ENCODE data around the gene KCNQ1OT1. TPM values are rescaled to one million over a fixed set of nuclear protein-coding genes. Genes with fewer than 3 reads are reported as not detected.

KCNQ1OT1 gene
- total RNA-seq, 1 experiment from 2014 or later, result 1.2 TPM

DNA sequence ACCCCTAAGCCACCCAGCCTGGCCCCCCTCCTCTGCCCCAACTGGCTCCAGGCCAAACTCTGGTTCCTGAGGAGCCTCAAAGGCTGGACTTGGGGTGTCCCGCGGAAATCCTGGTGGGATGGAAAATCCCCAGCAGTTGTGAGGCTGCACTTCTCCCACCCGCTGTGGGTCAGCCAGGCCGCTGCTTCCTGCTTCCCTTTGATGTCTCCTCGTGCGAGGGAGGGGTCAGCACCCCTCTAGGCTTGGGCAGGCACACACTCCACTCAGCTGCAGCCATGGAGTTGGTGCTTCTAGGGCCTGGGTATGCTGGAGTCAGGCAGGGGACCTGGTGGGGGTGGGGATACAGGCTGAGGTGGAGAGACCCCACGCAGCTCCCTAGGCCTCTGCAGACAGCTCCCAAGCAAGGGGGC lies 12.0 kb downstream of the KCNQ1OT1 start:
- no peak overlapping the region for H2BK15ac ChIP-seq (ENCODE audit: low read depth, low read length)
- WGBS (ENCODE audit: extremely low coverage, insufficient read length, low lambda C conversion rate), result no CpG with 5 or more reads among the region's 7 CpGs
- no peak overlapping the region for H4K8ac ChIP-seq (replicated peaks; ENCODE audit: insufficient read length, low read depth, low read length)
- H2BK5ac ChIP-seq (ENCODE audit: insufficient read length, low read length), result no peak overlapping the region
- no peak overlapping the region for H2BK120ac ChIP-seq (ENCODE audit: low read depth, low read length, poor library complexity, severe bottlenecking)
- no peak overlapping the region for H4K91ac ChIP-seq (ENCODE audit: insufficient read length, low read depth, low read length)
- no peak overlapping the region for H3K4ac ChIP-seq (ENCODE audit: low read depth, low read length)
- no peak overlapping the region for H3K18ac ChIP-seq (ENCODE audit: insufficient read length, low read depth, low read length)
- H3K14ac ChIP-seq (ENCODE audit: insufficient read depth, low read length), result no peak overlapping the region
- no peak overlapping the region for H3K4me3 Mint-ChIP-seq
- no peaks in the 10 kb centered on the region for H3K9me3 ChIP-seq (ENCODE audit: control insufficient read depth, low read depth, low read length)
- H2AK5ac ChIP-seq (ENCODE audit: insufficient read length, low read length), result no peak overlapping the region
- DNase-seq, result peak; percentile 56
- H3K79me1 ChIP-seq (ENCODE audit: insufficient read depth, low read depth, low read length, poor library complexity, severe bottlenecking), result no peaks in the 10 kb centered on the region
- no peak overlapping the region for H3T11ph ChIP-seq (ENCODE audit: low read length)
- H2BK12ac ChIP-seq (ENCODE audit: insufficient read length, low read depth, low read length), result no peak overlapping the region
- no peaks in the 10 kb centered on the region; the same call in 1 of the 2 replicates for H3K79me2 ChIP-seq (ENCODE audit: insufficient read depth, low read length)
- no peaks in the 10 kb centered on the region for H3K9me3 Mint-ChIP-seq
- no peak overlapping the region for H4K5ac ChIP-seq (ENCODE audit: insufficient read length, low read depth, low read length)
- H2BK20ac ChIP-seq (ENCODE audit: low read depth, low read length, poor library complexity, severe bottlenecking), result no peak overlapping the region
- H2AFZ ChIP-seq (ENCODE audit: low read length), result no peak overlapping the region
- no peaks in the 10 kb centered on the region for H4K20me1 ChIP-seq (ENCODE audit: control insufficient read depth, insufficient read depth, insufficient read length)
- no peaks in the 10 kb centered on the region for H3K27me3 ChIP-seq (ENCODE audit: insufficient read depth, low read length)
- H3K27ac Mint-ChIP-seq, result no peak overlapping the region
- peaks cover 5 to 12% (median 9%) of the 10 kb centered on the region in 3 experiments for H3K36me3 Mint-ChIP-seq (ENCODE audit: insufficient read depth in 1 of 3, low read depth in 3 of 3)
- H3K23ac ChIP-seq (ENCODE audit: insufficient read length, low read depth, low read length), result no peak overlapping the region
- H3K23me2 ChIP-seq (ENCODE audit: insufficient read length, low read depth, low read length, poor library complexity, severe bottlenecking), result no peaks in the 10 kb centered on the region
- H3K27me3 Mint-ChIP-seq (ENCODE audit: low read depth), result peaks cover 16% of the 10 kb centered on the region
- H3K56ac ChIP-seq (ENCODE audit: insufficient read length, low read depth, low read length), result no peak overlapping the region
- TF ChIP-seq, protein P1, sequence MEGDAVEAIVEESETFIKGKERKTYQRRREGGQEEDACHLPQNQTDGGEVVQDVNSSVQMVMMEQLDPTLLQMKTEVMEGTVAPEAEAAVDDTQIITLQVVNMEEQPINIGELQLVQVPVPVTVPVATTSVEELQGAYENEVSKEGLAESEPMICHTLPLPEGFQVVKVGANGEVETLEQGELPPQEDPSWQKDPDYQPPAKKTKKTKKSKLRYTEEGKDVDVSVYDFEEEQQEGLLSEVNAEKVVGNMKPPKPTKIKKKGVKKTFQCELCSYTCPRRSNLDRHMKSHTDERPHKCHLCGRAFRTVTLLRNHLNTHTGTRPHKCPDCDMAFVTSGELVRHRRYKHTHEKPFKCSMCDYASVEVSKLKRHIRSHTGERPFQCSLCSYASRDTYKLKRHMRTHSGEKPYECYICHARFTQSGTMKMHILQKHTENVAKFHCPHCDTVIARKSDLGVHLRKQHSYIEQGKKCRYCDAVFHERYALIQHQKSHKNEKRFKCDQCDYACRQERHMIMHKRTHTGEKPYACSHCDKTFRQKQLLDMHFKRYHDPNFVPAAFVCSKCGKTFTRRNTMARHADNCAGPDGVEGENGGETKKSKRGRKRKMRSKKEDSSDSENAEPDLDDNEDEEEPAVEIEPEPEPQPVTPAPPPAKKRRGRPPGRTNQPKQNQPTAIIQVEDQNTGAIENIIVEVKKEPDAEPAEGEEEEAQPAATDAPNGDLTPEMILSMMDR (conservative IDR thresholded peaks at IDR 0.05), result no peak
- no peak overlapping the region for H3K27ac ChIP-seq (ENCODE audit: insufficient read length, low read depth, low read length)
- no peak overlapping the region for H3K4me2 ChIP-seq (ENCODE audit: insufficient read depth, insufficient read length, low read length)
- peaks cover 32% of the 10 kb centered on the region for H3K4me1 ChIP-seq (ENCODE audit: insufficient read depth, low read length)
- peaks cover 74 to 79% of the 10 kb centered on the region in 2 experiments for H3K4me1 Mint-ChIP-seq
- H3K9ac ChIP-seq (ENCODE audit: extremely low read depth, insufficient read length, low read length), result no peak overlapping the region
